Measurements from ENCODE around the gene FBLN7. TPM values are rescaled to one million over a fixed set of nuclear protein-coding genes. Genes with fewer than 3 reads are reported as not detected.

Gene FBLN7
- total and polyA plus RNA-seq, 3 donors from 2014 or later, result 0.79 to 3.3 (median 3.1) TPM

DNA sequence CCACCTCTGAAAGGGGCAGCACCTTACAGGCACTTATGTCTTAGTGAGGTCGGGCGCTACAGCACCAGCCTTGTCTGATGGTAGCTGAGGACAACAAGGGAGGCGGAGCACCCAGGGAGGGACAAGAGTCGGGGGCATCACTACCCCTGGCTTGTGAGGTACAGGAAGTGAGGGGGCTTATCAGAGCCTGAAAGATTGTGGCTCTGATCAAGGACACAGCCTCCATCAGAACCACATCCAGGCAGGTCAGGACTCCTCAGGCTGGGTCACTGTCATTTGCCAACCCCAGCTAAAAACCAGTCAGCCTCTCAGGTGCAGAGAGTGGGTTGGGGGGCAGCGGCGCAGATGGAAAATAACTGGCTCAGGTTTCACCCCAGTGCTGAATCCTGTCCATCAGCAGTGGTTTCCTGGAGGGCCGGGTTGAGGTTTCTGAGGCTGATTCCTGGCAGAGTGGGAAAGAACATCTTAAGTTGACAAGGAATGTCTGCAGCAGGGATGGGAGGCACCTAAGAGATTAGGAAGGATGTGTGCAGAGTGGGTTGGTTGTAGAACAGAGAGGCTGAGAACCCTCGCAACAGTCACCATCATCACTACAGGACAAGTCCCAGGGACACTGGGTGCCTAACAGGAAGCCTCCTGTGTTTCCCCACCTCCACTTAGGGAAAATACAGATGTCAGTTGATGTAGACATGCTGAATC, 45.3 kb downstream of the FBLN7 start:
- Histone ChIP-seq H3K9me3 (no peaks in the 10 kb centered on the region), H3K27me3 (no peaks in the 10 kb centered on the region), H3K36me3 (ENCODE audit: low read depth, missing control alignments) (no peaks in the 10 kb centered on the region), H3K4me1 (no peaks in the 10 kb centered on the region), H3K4me3 (no peak overlapping the region), H3K27ac (no peak overlapping the region)
- no peak for DNase-seq
- TF ChIP-seq POLR2A (IDR thresholded peaks at IDR 0.05), result no peak
- TF ChIP-seq, protein P1, sequence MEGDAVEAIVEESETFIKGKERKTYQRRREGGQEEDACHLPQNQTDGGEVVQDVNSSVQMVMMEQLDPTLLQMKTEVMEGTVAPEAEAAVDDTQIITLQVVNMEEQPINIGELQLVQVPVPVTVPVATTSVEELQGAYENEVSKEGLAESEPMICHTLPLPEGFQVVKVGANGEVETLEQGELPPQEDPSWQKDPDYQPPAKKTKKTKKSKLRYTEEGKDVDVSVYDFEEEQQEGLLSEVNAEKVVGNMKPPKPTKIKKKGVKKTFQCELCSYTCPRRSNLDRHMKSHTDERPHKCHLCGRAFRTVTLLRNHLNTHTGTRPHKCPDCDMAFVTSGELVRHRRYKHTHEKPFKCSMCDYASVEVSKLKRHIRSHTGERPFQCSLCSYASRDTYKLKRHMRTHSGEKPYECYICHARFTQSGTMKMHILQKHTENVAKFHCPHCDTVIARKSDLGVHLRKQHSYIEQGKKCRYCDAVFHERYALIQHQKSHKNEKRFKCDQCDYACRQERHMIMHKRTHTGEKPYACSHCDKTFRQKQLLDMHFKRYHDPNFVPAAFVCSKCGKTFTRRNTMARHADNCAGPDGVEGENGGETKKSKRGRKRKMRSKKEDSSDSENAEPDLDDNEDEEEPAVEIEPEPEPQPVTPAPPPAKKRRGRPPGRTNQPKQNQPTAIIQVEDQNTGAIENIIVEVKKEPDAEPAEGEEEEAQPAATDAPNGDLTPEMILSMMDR (IDR thresholded peaks at IDR 0.05), result no peak
- intact Hi-C loops (cut with DNase I; ENCODE audit: low total_unique reads), result no loop called here
- WGBS, 2 donors, result 87 to 93% methylated on average over 8 of the region's 8 CpGs

DNA sequence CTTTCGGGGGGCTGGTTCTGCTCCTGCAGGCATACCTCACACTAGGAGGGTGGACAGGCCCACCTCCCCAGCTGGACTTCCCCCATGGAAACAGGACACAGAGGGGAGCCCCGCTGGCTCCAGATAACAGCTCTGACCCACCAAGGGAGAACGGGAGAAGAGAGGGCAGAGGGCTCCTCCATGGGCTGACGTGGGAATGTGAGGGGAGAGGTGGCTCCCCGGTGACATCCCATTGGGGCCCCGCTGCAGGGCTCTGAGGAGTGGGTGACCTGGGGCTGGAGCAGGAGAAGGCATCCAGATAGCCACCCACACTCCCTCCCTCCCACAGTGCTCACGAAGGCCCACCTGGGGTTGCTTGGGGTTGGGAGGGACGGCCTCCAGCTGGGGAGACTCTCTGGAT, 45.9 kb downstream of the FBLN7 start:
- intact Hi-C loops (cut with DNase I; ENCODE audit: low total_unique reads), result no loop called here
- Histone ChIP-seq H3K27me3 (no peaks in the 10 kb centered on the region), H3K36me3 (ENCODE audit: low read depth, missing control alignments) (no peaks in the 10 kb centered on the region), H3K9me3 (no peaks in the 10 kb centered on the region), H3K27ac (no peak overlapping the region), H3K4me3 (no peak overlapping the region), H3K4me1 (no peaks in the 10 kb centered on the region)
- TF ChIP-seq POLR2A (IDR thresholded peaks at IDR 0.05), result no peak
- TF ChIP-seq, protein P1 (IDR thresholded peaks at IDR 0.05), result no peak
- no peak for DNase-seq
- WGBS, 2 donors, result 88 to 92% methylated on average over 6 to 8 of the region's 8 CpGs

DNA sequence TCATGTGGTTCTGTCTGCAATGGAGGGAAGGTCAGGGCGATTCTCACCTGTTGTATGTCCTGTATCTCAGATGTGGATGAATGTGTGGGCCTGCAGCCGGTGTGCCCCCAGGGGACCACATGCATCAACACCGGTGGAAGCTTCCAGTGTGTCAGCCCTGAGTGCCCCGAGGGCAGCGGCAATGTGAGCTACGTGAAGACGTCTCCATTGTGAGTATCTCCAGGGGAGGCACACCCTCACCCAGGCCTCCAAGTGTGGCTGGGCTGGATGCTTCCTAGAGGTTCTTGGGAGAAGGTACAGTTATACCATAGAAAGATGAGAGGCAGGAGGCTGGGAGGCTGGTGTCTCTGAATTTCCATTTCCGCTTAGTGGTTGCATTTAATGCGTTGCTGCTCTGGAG, 46.9 kb downstream of the FBLN7 start:
- Histone ChIP-seq H3K4me3 (no peak overlapping the region), H3K27me3 (no peaks in the 10 kb centered on the region), H3K4me1 (no peaks in the 10 kb centered on the region), H3K27ac (no peak overlapping the region), H3K36me3 (ENCODE audit: low read depth, missing control alignments) (no peaks in the 10 kb centered on the region), H3K9me3 (no peaks in the 10 kb centered on the region)
- TF ChIP-seq, protein P1 (IDR thresholded peaks at IDR 0.05), result no peak
- no peak for TF ChIP-seq POLR2A (IDR thresholded peaks at IDR 0.05)
- 71 to 86% methylated on average over 5 to 9 of the region's 9 CpGs for WGBS, 2 donors
- intact Hi-C loops (cut with DNase I; ENCODE audit: low total_unique reads), result no loop called here
- DNase-seq, result no peak

DNA sequence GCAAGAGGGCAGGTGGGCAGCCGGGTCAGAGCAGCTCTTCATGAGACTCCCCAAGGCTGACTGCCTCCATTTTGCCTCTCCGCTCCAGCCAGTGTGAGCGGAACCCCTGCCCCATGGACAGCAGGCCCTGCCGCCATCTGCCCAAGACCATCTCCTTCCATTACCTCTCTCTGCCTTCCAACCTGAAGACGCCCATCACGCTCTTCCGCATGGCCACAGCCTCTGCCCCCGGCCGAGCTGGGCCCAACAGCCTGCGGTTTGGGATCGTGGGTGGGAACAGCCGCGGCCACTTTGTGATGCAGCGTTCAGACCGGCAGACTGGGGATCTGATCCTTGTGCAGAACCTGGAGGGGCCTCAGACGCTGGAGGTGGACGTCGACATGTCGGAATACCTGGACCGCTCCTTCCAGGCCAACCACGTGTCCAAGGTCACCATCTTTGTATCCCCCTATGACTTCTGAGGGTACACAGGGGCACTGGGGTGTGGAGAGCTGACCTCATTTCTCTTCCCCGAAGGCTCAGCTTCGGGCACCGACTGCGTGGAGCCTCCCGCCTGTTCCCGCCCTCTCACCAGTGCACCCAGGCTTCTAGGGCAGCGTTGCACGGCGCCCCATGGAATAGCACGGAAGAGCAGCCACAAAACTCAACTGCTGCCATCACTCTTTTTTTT, 49.0 kb downstream of the FBLN7 start:
- TF ChIP-seq POLR2A (IDR thresholded peaks at IDR 0.05), result no peak
- TF ChIP-seq, protein P1 (IDR thresholded peaks at IDR 0.05), result no peak
- H3K4me1 ChIP-seq, result no peaks in the 10 kb centered on the region
- no peak overlapping the region for H3K4me3 ChIP-seq
- 90 to 98% methylated on average over 24 to 31 of the region's 31 CpGs for WGBS, 2 donors
- H3K9me3 ChIP-seq, result no peaks in the 10 kb centered on the region
- intact Hi-C loops (cut with DNase I; ENCODE audit: low total_unique reads), result no loop called here
- DNase-seq, result no peak
- no peak overlapping the region for H3K27ac ChIP-seq
- no peaks in the 10 kb centered on the region for H3K27me3 ChIP-seq
- no peaks in the 10 kb centered on the region for H3K36me3 ChIP-seq (ENCODE audit: low read depth, missing control alignments)

Measured in testis (tissue), 3 donors.